Activated CD8-positive, alpha-beta memory T cell treated with anti-CD3 and anti-CD28 coated beads, Interleukin-2, amount 50 U/mL, for 1 hour (primary cell): ENCODE results near the gene CFAP90.

ENCODE experiments used
- DNase-seq: peaks from one replicate; pipeline ENCODE4 v3.0.0-alpha.2; 2020; ENCODE audit errors: extremely low read depth

Gene CFAP90

DNA sequence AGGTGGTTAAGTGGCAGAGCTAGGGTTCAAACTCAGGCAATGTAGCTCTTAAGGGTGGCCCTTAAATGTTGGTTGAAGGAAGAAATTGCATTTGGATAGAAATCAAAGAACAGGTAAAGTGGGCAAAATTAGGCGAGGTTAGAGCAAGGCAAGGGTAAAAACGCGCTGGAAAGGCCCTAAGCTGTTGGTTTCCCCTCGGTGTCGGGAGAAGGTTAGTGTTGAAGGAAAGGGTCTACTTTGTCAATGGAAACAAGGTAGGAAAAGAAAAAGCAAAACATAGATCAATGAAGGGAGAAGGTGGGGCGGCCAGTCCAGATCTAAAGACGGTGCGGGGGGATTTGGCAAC, 17.5 kb upstream of the CFAP90 start:
- DNase-seq = no peak

DNA sequence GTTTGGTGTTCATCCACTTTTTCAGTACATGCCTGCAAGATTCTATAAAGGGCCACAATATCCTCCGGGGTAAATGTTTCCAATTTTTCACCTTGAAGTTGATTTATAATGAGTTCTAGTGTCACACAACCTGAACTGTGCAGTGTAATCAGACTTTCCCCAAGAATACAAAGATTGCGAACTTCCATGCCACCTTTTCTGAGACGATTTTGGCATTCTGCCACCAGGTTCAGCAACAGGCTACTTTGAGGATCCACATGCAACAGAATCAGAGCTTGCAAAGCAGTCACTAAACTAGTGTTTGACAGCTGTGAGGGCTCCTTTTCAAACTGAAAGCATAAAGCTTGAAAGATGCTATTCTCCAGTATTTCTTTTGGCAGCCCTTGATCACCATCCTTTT, 16.3 kb upstream of the CFAP90 start:
- DNase-seq = no peak

DNA sequence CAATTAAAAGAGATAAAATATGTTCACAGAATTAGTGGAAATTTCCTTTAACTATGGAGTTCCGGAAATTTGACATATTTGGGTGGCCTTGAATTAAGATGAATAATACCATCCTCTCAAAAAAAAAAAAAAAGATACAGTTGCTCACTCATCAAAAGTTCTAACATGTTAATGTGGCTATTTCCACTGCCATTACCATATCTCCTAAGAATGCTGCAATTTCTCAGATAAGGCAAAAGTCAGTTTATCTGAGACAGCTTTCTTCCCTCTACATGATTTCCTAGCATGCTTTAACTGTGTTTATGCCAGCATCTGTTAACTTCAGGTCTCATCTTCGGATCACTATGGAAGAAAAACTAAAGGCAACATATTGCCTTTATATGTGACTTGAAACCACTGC, 15.3 kb upstream of the CFAP90 start:
- no peak for DNase-seq

DNA sequence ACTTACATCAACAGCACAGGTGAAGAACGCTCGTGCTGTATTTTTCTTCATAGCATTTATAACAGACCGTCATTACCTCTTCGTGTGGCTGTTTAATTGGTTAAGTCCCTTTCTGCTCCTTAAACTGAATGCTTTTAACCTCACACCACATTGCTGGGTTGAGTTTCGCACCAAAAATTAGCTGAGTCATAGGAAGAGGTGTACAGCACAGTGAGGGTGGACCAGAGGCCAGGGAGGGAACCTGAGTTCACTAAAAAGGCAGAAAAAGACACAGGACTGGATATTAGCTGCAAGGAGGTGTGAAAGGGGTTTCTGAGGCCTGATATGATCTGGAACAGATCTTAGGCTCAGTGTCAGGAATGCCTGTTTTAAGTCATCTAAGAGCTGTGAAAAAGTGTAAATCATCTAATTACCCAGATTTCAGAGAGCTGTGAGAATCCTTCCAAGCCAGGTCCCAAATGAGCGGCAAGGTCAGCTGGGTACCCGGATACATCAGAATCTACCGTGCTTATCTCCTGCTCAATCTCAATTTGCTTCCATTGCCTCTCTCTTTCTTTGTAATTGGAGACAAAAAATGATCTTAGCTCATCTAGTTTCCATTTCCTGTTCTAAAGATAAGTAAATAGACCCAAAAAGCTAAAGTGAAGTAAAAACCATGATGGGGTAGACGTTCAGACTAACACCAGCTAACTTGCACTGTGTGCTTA, 7.1 kb upstream of the CFAP90 start:
- DNase-seq = no peak

- DNase-seq = no peak
These were observed 6.4 kb upstream of the CFAP90 start for GRCh38 chr5:7857361-7857760.

- no peak for DNase-seq
These were observed 5.9 kb upstream of the CFAP90 start for GRCh38 chr5:7856855-7857254.

GRCh38 chr5:7855611-7856010, 4.7 kb upstream of the CFAP90 start:
- DNase-seq = no peak

DNA sequence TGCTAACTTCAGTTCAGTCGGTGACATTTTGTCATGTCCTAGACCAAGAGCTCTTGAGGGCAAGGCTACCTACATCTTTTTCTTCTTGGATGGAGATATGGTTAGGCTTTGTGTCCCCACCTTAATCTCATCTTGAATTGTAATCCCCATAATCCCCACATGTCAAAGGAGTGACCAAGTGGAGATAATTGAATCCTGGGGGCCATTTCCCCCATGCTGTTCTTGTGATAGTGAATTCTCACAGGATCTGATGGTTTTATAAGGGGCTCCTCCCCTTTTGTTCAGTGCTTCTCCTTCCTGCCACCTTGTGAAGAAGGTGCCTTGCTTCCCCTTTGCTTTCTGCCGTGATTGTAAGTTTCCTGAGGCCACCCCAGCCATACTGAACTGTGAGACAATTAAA, 2.1 kb upstream of the CFAP90 start:
- DNase-seq = no peak

GRCh38 chr5:7852542-7852941, 1.6 kb upstream of the CFAP90 start:
- no peak for DNase-seq

DNA sequence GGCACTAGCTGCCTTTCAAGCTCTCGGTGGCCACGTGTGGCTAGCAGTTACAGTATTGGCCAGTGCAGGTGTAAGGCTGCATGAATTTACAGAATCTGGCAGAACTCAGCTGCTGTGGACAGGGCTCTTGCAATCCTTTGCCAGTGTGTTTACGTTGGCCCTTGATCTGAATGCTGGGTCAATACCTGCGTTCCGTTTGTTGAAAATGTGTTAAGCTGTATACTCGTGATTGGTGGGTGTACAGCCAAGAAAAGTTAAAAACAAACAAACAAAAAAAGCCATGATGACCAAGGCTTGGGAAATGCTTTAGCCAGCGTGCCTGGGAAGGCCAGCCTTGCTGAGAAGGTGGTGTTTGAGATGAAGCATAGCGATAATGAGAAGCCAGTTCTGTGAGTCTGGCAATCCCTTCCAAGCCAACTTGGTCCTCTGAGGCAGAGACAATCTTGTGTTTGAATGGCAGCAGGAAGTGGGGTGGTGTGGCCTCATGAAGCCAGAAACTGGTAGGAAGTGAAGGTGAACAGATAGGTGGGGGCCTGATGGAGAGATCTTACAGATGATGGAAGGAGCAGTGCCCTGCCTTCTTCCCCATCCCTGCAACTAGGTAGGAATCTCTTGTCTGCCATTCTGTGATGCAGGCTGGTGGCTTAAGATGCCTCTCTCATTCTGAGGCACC, 820 bp upstream of the CFAP90 start:
- DNase-seq = no peak

- DNase-seq = no peak
These were observed 283 bp upstream of the CFAP90 start for GRCh38 chr5:7851240-7851592.

- no peak for DNase-seq
These were observed 1.1 kb downstream of the CFAP90 start for GRCh38 chr5:7849681-7850394.

- no peak for DNase-seq
These were observed 2.6 kb downstream of the CFAP90 start for GRCh38 chr5:7848296-7848695.

DNA sequence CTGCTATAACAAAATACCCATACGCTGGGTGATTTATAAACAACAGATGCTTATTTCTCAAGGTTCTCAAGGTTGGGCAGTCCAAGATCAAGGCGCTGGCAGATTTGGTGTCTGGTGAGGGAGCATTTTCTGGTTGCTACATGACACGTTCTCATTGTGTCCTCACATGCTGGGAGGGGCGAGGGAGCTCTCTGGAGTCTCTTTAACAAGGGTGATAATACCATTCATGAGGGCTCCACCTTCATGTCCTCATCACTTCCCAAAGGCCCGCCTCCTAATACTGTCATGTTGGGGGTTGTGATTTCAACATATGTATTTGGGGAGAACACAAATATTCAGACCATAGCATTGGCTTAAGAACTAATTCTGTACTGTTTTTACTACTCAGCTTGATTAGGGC, 4.6 kb downstream of the CFAP90 start:
- DNase-seq = no peak

- DNase-seq = no peak
These were observed 5.4 kb downstream of the CFAP90 start for GRCh38 chr5:7845557-7845956.

- DNase-seq = no peak
These were observed 6.0 kb downstream of the CFAP90 start for GRCh38 chr5:7844901-7845300.

- no peak for DNase-seq
These were observed 8.4 kb downstream of the CFAP90 start for GRCh38 chr5:7842531-7842930.

- DNase-seq = no peak
These were observed 13.5 kb downstream of the CFAP90 start for GRCh38 chr5:7837403-7837802.

- no peak for DNase-seq
These were observed 16.0 kb downstream of the CFAP90 start for GRCh38 chr5:7834982-7835381.

- DNase-seq = no peak
These were observed 22.7 kb downstream of the CFAP90 start for GRCh38 chr5:7828269-7828668.

DNA sequence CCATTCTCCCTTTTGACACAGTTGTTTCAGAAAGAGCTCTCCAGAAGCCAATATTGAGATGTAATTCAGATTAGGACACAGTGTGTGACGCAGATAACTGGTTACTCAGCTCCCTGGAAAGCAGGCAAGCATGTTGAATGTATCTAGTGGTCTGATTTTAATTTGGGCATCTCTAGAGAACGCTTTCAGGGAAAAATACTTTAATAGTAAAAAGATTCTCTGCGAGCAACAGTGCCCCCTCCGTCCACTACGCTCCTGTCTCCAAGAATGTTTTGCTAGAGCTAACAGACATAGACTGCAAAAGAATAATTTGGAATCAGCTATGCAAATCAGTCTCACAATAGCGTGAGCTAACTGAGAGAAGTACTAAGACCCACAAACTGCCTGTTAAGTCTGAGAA, 23.3 kb downstream of the CFAP90 start:
- DNase-seq = no peak

DNA sequence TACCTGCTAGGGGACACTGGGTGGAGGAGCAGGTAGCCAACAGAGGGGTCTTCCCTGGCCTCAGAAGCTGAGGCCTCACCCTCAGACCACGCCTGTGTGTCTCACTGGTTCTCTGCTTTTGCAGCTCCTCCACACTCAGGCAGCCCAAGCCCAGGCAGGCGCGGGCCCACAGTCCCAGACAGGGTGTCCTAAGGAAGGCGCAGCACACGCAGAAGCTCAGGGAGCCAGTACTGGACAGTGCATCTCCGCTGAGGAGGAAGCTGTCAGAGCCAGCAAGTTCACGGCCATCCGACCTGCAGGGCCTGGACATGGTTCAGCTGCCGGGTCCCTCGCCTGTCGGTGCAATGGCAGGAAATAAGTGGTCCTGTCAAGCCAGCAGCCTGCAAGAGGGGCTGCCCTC, 25.3 kb downstream of the CFAP90 start:
- DNase-seq = no peak

GRCh38 chr5:7824995-7825394, 25.9 kb downstream of the CFAP90 start:
- DNase-seq = no peak
